Measurements from ENCODE around the gene ZNF106. TPM values are rescaled to one million over a fixed set of nuclear protein-coding genes. Genes with fewer than 3 reads are reported as not detected.

Gene ZNF106
- total RNA-seq, 1 donor from 2014 or later = 56.3 TPM

DNA sequence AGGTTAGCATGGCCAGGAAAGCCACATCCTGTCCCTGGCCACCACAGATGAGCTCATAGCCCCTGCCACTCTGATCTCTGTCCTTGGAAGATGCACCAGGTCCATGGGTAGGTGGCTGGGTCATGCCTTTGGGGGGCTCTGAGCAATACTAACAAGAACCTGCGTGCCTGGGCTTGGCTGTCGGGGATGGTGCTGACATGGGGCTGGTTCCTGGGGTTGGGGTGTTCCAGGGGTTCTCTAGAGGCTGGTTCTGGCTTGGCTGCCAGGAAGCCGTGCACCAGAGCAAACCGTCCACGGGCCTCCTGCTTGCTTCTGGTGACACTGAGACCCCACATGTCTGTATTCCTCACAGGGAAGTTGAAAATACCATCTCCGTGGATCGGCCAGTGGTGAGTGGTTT, 87.6 kb downstream of the ZNF106 start:
- H3K9me3 Mint-ChIP-seq (ENCODE audit: unreplicated experiment) = no peaks in the 10 kb centered on the region
- H3K4me3 Mint-ChIP-seq (ENCODE audit: unreplicated experiment) = no peak overlapping the region
- H3K27ac Mint-ChIP-seq (ENCODE audit: unreplicated experiment) = no peak overlapping the region
- H3K36me3 Mint-ChIP-seq (ENCODE audit: low read depth, unreplicated experiment) = peaks cover 9% of the 10 kb centered on the region
- H3K27me3 Mint-ChIP-seq (ENCODE audit: unreplicated experiment) = peaks cover 14% of the 10 kb centered on the region
- TF ChIP-seq, protein P1, sequence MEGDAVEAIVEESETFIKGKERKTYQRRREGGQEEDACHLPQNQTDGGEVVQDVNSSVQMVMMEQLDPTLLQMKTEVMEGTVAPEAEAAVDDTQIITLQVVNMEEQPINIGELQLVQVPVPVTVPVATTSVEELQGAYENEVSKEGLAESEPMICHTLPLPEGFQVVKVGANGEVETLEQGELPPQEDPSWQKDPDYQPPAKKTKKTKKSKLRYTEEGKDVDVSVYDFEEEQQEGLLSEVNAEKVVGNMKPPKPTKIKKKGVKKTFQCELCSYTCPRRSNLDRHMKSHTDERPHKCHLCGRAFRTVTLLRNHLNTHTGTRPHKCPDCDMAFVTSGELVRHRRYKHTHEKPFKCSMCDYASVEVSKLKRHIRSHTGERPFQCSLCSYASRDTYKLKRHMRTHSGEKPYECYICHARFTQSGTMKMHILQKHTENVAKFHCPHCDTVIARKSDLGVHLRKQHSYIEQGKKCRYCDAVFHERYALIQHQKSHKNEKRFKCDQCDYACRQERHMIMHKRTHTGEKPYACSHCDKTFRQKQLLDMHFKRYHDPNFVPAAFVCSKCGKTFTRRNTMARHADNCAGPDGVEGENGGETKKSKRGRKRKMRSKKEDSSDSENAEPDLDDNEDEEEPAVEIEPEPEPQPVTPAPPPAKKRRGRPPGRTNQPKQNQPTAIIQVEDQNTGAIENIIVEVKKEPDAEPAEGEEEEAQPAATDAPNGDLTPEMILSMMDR (IDR thresholded peaks at IDR 0.05; ENCODE audit: unreplicated experiment) = no peak
- no peak for DNase-seq (ENCODE audit: low spot score)
- peaks cover 20% of the 10 kb centered on the region for H3K4me1 Mint-ChIP-seq (ENCODE audit: unreplicated experiment)

- TF ChIP-seq, protein P1 (IDR thresholded peaks at IDR 0.05; ENCODE audit: unreplicated experiment) = no peak
- no peaks in the 10 kb centered on the region for H3K9me3 Mint-ChIP-seq (ENCODE audit: unreplicated experiment)
- peaks cover 16% of the 10 kb centered on the region for H3K4me1 Mint-ChIP-seq (ENCODE audit: unreplicated experiment)
- H3K36me3 Mint-ChIP-seq (ENCODE audit: low read depth, unreplicated experiment) = peaks cover 5% of the 10 kb centered on the region
- H3K27me3 Mint-ChIP-seq (ENCODE audit: unreplicated experiment) = peaks cover 10% of the 10 kb centered on the region
- no peak for DNase-seq (ENCODE audit: low spot score)
- no peak overlapping the region for H3K4me3 Mint-ChIP-seq (ENCODE audit: unreplicated experiment)
- peak overlapping the region; percentile 68 for H3K27ac Mint-ChIP-seq (ENCODE audit: unreplicated experiment)
Observed at GRCh38 chr15:42402455-42403205, 88.3 kb downstream of the ZNF106 start.

DNA sequence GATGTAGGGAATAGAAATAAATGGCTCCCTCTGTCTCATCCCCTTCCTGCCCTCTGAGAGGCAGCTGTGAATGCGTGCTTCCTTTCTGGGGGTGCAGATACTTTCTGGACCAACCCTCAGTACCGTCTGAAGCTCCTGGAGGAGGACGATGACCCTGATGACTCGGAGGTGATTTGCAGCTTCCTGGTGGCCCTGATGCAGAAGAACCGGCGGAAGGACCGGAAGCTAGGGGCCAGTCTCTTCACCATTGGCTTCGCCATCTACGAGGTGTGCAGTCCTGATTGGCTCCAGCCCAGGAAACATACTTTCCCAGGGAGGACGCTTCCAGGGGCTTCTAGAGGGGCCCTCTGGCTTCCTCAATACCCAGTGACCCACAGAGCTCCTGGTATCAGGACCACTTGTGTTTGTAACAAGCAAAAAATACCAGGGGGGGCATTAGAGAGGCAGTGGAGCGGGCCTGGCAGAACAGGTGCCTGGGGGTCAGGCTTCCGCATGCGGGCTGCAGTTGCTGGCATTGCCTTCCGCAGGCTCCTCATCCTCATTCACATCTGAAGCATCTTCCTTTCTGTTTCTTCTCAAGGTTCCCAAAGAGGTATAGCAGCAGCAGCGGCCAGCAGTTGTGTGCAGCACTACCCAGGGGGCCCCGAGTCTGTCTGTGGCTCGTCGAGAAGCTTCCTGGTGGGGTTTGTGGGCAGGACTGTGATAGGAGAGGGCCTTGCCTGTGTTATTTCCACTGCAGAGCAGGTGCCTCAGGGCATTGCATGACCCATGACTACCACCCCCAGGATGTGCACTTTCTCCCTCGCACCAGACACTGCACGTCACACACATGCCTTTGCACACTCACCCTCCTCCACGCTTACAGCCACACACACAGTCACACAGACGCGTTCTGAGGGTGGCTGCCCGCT, 89.1 kb downstream of the ZNF106 start:
- TF ChIP-seq, protein P1 (IDR thresholded peaks at IDR 0.05; ENCODE audit: unreplicated experiment) = no peak
- peaks cover 4% of the 10 kb centered on the region for H3K36me3 Mint-ChIP-seq (ENCODE audit: low read depth, unreplicated experiment)
- peaks cover 8% of the 10 kb centered on the region for H3K27me3 Mint-ChIP-seq (ENCODE audit: unreplicated experiment)
- DNase-seq (ENCODE audit: low spot score) = no peak
- peak overlapping the region; percentile 68 for H3K27ac Mint-ChIP-seq (ENCODE audit: unreplicated experiment)
- H3K9me3 Mint-ChIP-seq (ENCODE audit: unreplicated experiment) = no peaks in the 10 kb centered on the region
- H3K4me1 Mint-ChIP-seq (ENCODE audit: unreplicated experiment) = peaks cover 16% of the 10 kb centered on the region
- no peak overlapping the region for H3K4me3 Mint-ChIP-seq (ENCODE audit: unreplicated experiment)

- Mint-ChIP-seq H3K9me3 (ENCODE audit: unreplicated experiment) (no peaks in the 10 kb centered on the region), H3K27ac (ENCODE audit: unreplicated experiment) (no peak overlapping the region), H3K36me3 (ENCODE audit: low read depth, unreplicated experiment) (no peaks in the 10 kb centered on the region), H3K4me3 (ENCODE audit: unreplicated experiment) (no peak overlapping the region), H3K4me1 (ENCODE audit: unreplicated experiment) (peaks cover 8% of the 10 kb centered on the region), H3K27me3 (ENCODE audit: unreplicated experiment) (peaks cover 6% of the 10 kb centered on the region)
- TF ChIP-seq, protein P1 (IDR thresholded peaks at IDR 0.05; ENCODE audit: unreplicated experiment) = no peak
- DNase-seq (ENCODE audit: low spot score) = no peak
Observed at GRCh38 chr15:42395838-42396237, 95.1 kb downstream of the ZNF106 start.
